Measurements from ENCODE around the gene DDX10.

- no peak for TF ChIP-seq GATA2 (IDR thresholded peaks at IDR 0.05; ENCODE audit: low read depth, low read length)
- TF ChIP-seq GATA3 (IDR thresholded peaks at IDR 0.05; ENCODE audit: low read depth, low read length): no peak
Measured at GRCh38 chr11:108639146-108639545, 25.7 kb upstream of the DDX10 start.

All from SH-SY5Y (cell line).